Activated naive CD4-positive, alpha-beta T cell treated with anti-CD3 and anti-CD28 coated beads, Interleukin-2, amount 10 ng/mL, durations not matched to agents 7 days and 5 days (primary cell): ENCODE results near the gene PLXNC1.

Experiments
- CTCF ChIA-PET: fragments of 350-600 bp; sonication (Branson Sonifier 250); formaldehyde crosslinking; loops from one replicate; lab custom pipeline; 2021; ENCODE audit warnings: antibody characterized with exemption; lab: Charles Lee
- DNase-seq: peaks from one replicate; pipeline ENCODE4 v3.0.0-alpha.2; 2020
- H3K27ac Mint-ChIP-seq: one replicate; pipeline ENCODE4 v1.8.0; 2021; ENCODE audit warnings: mild to moderate bottlenecking, moderate library complexity, mixed read lengths
- H3K27me3 Mint-ChIP-seq: one replicate; pipeline ENCODE4 v1.8.0; 2021; ENCODE audit warnings: mild to moderate bottlenecking, mixed read lengths
- H3K36me3 Mint-ChIP-seq: one replicate; pipeline ENCODE4 v1.8.0; 2021; ENCODE audit warnings: mixed read lengths
- H3K4me1 Mint-ChIP-seq: one replicate; pipeline ENCODE4 v1.8.0; 2021; ENCODE audit warnings: mixed read lengths
- H3K4me3 Mint-ChIP-seq: one replicate; pipeline ENCODE4 v1.8.0; 2021; ENCODE audit warnings: mild to moderate bottlenecking, moderate library complexity, mixed read lengths
- H3K9me3 Mint-ChIP-seq: one replicate; pipeline ENCODE4 v1.8.0; 2021; ENCODE audit warnings: mixed read lengths

The PLXNC1 gene

DNA sequence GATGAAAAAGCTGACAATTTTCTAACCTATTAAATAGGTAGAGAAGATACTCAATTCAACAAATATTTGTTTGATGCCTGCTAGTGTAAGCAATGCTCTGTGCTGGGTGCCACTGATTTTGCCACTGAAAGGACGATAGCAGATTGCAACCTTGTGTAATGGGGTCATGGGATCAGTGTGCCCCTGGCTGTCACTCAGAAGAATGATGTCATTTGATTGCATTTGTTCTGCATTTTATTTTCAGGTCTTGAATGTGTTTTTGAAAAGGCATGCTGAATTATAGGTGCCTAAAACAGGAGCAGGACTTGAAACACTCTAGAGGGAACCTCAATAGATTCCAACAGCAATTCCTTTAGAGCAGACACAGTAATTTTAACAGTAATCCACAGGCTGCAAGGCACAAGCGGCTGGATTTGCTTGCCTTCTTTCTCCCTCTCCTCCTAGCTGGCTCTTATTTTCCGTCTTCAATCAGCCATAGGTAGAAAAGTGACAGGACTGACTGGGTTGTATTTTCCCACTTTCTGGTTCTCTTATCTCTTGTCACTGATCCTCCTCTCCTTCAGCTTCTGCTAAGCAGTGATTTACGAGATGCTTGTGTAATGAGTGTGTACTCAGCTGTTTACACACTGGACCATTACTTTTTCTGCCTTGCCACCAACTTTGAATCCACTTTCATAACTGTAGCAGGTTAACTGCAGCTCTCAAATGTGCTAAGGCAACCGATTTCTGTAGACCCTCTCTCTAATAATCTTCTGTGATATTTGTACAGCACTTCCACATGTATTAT, 4.1 kb downstream of the PLXNC1 start:
- H3K4me3 Mint-ChIP-seq = peak overlapping the region; percentile 3

DNA sequence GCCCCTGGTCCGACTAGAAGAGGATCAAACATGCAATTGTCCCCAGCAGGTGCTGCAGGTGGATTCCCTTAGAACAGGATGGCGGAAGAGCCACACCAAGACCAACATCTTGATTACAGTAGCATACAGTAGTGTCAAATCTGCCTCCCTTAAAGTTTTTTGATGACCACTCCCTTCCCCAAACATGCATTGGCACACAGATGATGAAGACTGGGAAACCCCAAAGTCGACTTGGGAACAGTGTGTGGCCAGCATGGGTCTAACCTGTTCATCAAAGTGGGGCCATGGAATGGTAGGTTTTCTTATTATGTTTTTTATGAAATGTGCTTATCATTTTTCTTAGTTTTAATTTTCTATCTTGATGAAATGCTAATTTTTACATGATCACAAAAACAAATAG, 8.8 kb downstream of the PLXNC1 start:
- no peak overlapping the region for H3K4me3 Mint-ChIP-seq
- CTCF ChIA-PET = interaction anchor here (1.2 kb wide), 1 partner anchor 105 kb away, joined by 3 read pairs; no protein-coding TSS in a partner anchor
- no peak for DNase-seq

More for the DNA sequence above, 4.1 kb downstream of the PLXNC1 start:
- peaks cover 15% of the 10 kb centered on the region for H3K27me3 Mint-ChIP-seq
- CTCF ChIA-PET = interaction anchor here (0.6 kb wide), 1 partner anchor 501 kb away, joined by 3 read pairs; no protein-coding TSS in a partner anchor
- DNase-seq = no peak
- H3K36me3 Mint-ChIP-seq = peaks cover 38% of the 10 kb centered on the region
- H3K9me3 Mint-ChIP-seq = no peaks in the 10 kb centered on the region
- H3K27ac Mint-ChIP-seq = no peak overlapping the region
- H3K4me1 Mint-ChIP-seq = peaks cover 46% of the 10 kb centered on the region

DNA sequence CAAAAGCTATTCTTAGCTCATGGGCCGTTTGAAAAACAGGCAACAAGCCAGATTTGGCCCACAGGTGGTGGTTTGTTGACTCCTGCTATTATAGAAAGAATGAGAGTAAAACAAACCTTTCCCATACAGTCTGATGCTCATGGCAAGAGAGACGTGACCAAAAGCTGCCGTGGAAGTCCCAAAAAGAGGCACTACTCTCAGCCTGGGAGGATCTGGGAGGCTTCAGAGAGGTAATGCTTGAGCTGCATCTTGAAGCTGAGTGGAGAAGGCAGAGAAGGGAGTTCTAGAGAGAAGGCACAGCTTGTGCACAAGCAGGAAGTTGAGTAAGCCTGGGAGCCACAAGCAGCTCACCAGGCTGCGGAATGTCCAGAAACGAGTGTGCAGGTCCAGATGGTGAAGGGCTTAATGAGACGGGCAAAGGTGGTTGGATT, 9.6 kb downstream of the PLXNC1 start:
- Mint-ChIP-seq H3K4me1 (peaks cover 27% of the 10 kb centered on the region), H3K27me3 (no peaks in the 10 kb centered on the region), H3K27ac (no peak overlapping the region), H3K9me3 (no peaks in the 10 kb centered on the region), H3K36me3 (peaks cover 48% of the 10 kb centered on the region), H3K4me3 (no peak overlapping the region)
- DNase-seq = no peak
- CTCF ChIA-PET = interaction anchor here (0.6 to 1.2 kb wide), 2 partner anchors 9 to 105 kb away, joined by 3 read pairs; partner anchors contain the start of gene PLXNC1

More for the DNA sequence above, 8.8 kb downstream of the PLXNC1 start:
- Mint-ChIP-seq H3K27ac (no peak overlapping the region), H3K36me3 (peaks cover 49% of the 10 kb centered on the region), H3K4me1 (peaks cover 35% of the 10 kb centered on the region), H3K27me3 (no peaks in the 10 kb centered on the region), H3K9me3 (no peaks in the 10 kb centered on the region)

DNA sequence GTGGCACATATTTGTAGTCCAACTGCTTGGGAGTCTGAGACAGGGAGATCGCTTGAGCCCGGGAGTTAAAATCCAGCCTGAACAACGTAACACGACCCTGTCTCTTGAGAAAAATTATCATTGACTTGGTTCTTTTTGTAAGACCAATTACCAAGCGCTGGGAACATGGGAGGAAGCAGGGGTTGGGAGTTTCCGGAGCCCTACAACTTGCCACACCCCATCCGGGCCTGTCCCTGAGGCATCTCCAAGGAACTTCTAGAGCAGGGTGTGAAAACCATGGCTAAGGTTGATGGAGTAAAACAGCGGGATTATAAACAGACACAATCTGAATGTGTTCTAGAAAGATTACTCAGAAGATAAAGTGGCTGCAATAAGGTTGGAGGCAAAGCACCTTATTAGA, 10.3 kb downstream of the PLXNC1 start:
- Mint-ChIP-seq H3K9me3 (no peaks in the 10 kb centered on the region), H3K4me1 (peaks cover 21% of the 10 kb centered on the region), H3K36me3 (peaks cover 44% of the 10 kb centered on the region), H3K27ac (no peak overlapping the region), H3K4me3 (no peak overlapping the region), H3K27me3 (no peaks in the 10 kb centered on the region)
- DNase-seq = no peak
- CTCF ChIA-PET = interaction anchor here (0.6 kb wide), 1 partner anchor 10 kb away, joined by 3 read pairs; the partner anchor contains the start of gene PLXNC1

DNA sequence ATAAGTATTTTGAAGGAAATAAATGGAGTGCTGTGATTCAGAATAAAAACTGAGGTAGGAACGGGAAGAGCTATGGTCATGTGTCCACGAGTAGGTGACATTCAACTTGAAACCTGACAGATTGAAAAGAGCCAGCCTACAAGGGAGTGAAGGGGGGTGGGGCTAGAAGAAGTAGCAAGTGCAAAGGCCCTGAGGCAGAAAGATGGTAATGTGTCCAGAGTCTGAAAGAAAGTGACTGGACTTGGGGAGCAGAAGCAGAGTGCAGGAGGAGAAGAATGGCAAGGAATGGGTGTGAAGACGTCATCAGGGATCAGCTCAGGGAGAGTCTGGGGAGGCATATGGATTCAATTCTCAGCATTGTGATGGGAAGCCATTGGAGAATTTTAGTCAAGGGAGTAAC, 13.7 kb downstream of the PLXNC1 start:
- Mint-ChIP-seq H3K27me3 (no peaks in the 10 kb centered on the region), H3K4me3 (no peak overlapping the region), H3K4me1 (peaks cover 22% of the 10 kb centered on the region), H3K36me3 (peaks cover 41% of the 10 kb centered on the region), H3K27ac (no peak overlapping the region), H3K9me3 (no peaks in the 10 kb centered on the region)
- CTCF ChIA-PET = no interaction called here
- no peak for DNase-seq

DNA sequence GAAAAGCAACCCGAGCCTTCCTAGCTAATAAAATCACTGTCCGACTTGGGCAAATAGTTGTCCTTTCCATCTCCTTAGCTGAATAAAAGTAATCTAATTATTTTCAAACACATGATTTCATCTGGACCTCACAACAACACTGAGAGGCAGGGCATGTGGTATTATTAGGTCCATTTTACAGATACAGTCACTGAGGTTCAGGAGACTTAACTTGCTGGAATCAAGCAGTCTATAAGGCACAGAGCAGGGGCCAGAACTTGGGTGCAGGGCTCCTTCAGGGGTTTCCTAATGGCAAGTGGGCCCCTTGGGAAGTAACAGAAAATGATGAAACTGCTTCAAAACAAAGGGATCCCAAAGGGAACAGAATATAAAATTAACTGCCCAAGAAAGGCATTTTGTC, 15.5 kb downstream of the PLXNC1 start:
- H3K27me3 Mint-ChIP-seq = no peaks in the 10 kb centered on the region

DNA sequence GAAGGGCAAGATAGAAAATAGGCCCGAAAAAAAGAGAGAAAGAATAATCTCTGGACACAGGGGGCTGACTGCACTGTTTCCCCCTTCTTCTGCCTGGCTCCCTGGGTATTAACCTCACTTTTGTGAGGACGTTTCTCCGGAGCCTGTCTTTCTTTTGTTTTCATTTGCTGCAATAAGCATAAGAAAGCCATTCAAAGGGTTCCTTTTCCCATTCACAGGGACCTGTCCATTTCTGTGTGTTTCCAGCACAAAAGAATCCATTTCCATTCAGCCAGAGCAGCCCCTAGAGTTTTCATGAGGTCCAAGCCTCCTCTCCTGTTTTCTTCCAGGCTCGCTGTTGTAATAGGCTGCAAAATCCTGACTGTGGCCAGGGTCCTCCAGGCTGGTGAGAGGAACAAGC, 16.8 kb downstream of the PLXNC1 start:
- Mint-ChIP-seq H3K4me1 (peaks cover 31% of the 10 kb centered on the region), H3K36me3 (peaks cover 38% of the 10 kb centered on the region), H3K4me3 (no peak overlapping the region), H3K27ac (no peak overlapping the region), H3K9me3 (no peaks in the 10 kb centered on the region), H3K27me3 (no peaks in the 10 kb centered on the region)
- CTCF ChIA-PET = no interaction called here
- DNase-seq = no peak

More for the DNA sequence above, 15.5 kb downstream of the PLXNC1 start:
- CTCF ChIA-PET = interaction anchor here (1.0 kb wide), 1 partner anchor 13 kb away, joined by 3 read pairs; no protein-coding TSS in a partner anchor
- no peak for DNase-seq
- Mint-ChIP-seq H3K27ac (peak overlapping the region; percentile 33), H3K4me1 (peaks cover 19% of the 10 kb centered on the region), H3K36me3 (peaks cover 36% of the 10 kb centered on the region), H3K4me3 (no peak overlapping the region), H3K9me3 (no peaks in the 10 kb centered on the region)

DNA sequence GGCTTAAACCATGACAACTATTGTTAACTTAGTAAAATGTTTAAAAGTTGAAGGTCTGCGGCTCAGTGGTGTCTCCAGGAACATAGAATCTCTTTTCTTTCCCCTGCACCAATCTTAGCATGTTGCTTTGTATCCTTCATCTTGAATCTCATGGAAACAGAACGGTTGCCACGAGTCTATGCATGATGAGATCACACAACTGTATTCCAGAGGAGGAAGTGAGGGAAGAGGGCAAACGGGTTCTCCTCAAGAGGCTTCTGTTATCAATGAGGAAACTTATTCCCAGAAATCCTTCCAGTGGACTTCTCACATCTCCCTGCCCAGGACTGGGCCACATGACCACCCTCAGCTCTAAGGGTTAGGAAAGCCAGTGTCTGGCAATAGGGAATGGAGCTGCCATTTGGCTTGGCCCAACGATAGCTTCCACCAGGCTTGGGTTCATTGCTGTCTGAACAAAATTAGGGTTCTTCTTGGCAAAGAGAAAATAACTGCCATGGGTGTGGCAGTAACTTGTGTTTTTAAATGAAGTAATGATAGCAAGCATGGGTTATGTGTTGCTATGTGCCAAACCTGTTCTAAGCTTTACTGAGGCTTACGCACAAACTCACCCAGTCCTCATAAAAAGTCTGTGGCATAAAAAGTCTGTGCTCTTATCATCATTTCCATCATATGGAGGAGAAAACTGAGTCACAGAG, 17.4 kb downstream of the PLXNC1 start:
- H3K27ac Mint-ChIP-seq = no peak overlapping the region
- no peak for DNase-seq
- no peak overlapping the region for H3K4me3 Mint-ChIP-seq
- H3K9me3 Mint-ChIP-seq = no peaks in the 10 kb centered on the region
- peaks cover 37% of the 10 kb centered on the region for H3K4me1 Mint-ChIP-seq
- peaks cover 44% of the 10 kb centered on the region for H3K36me3 Mint-ChIP-seq
- CTCF ChIA-PET = interaction anchor here (0.6 to 0.8 kb wide), 2 partner anchors 8 to 305 kb away, joined by 3 to 4 read pairs; no protein-coding TSS in a partner anchor
- H3K27me3 Mint-ChIP-seq = no peaks in the 10 kb centered on the region

DNA sequence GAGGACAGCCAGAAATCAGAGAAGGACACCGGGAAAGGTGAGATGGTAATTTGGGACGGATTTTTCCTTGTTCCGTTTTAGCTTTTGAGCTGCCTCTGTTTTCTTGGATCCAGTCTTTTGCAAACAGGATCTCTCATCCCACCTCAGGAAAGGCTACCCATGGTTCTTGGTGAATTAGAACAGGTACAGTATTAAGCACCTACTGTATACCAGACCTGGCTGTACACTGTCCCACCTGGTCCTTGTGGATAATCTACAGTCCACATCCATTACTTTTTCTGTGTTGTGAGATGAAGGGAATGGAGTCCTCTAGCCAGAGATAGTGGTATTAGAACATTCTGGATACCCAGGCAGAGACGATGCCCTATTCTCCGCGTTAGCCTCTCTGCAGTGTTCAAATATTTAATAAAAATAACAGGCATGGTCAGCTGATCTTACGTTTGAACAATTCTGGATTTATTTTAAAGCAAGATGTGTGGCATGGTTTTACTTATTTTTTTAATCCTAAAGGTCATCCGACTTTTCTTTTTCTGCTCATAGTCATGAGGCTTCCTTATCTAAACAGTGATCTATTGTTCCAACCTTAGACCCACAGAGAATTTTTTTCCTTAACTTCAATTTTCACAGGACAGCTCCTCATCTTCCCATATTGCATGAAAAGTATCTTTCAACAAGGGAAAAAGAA, 18.8 kb downstream of the PLXNC1 start:
- Mint-ChIP-seq H3K27ac (no peak overlapping the region), H3K36me3 (peaks cover 52% of the 10 kb centered on the region), H3K4me1 (peaks cover 47% of the 10 kb centered on the region)

DNA sequence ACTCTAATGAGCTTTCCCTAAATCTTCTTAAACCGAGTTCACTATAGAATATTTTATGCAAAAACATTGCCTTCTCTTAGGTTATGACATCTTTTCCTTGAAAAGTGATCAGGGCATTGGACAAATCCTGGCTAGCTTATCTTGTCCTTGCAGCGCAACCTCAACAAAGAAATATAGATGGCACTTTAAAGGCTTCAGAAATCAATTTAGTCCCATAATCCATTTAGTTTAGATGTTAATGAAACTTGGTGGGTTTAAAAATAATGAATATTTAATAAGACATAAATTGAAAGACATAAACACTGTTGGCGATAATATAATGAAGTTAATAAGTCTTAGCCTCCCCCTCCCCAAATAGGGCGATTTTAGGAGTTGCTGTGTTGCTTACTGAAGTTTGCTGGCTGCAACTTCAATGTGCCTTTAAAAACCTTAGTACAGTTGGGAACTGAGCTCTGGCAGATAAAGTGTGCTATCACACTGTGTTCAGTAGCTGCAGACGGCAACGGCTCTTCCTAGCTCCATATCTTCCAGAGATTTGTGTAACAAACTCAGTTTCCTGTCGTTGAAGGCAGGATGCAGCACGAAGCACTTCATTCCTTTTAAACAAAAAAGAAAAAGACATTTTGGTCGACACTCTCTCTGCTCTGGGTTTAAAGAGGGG, 19.5 kb downstream of the PLXNC1 start:
- Mint-ChIP-seq H3K27ac (no peak overlapping the region), H3K4me3 (no peak overlapping the region), H3K9me3 (no peaks in the 10 kb centered on the region), H3K4me1 (peaks cover 49% of the 10 kb centered on the region), H3K36me3 (peaks cover 49% of the 10 kb centered on the region), H3K27me3 (no peaks in the 10 kb centered on the region)
- CTCF ChIA-PET = no interaction called here
- DNase-seq = no peak

More for the DNA sequence above, 18.8 kb downstream of the PLXNC1 start:
- H3K27me3 Mint-ChIP-seq = no peaks in the 10 kb centered on the region
- H3K9me3 Mint-ChIP-seq = no peaks in the 10 kb centered on the region
- CTCF ChIA-PET = no interaction called here
- no peak overlapping the region for H3K4me3 Mint-ChIP-seq
- no peak for DNase-seq

DNA sequence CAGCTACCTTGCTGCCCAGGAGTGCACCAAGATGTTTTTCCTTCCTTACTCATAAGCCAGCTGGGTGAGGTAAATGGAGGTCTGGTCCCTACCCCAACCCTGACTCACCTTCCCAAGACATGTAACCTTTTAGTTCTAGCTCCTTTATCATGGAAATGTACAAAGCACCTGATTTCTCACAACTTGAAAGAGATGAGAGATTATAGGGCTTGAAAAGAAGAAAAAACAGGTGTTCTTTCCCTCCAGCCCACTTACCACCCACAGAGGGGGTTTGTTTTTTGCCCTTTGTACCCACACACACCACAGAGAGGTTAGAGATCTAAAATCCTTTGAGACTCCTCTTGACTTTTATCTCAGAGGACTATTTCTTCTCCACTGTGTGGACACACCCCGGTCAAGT, 21.1 kb downstream of the PLXNC1 start:
- peaks cover 44% of the 10 kb centered on the region for H3K36me3 Mint-ChIP-seq
- DNase-seq = no peak
- H3K9me3 Mint-ChIP-seq = no peaks in the 10 kb centered on the region
- H3K4me1 Mint-ChIP-seq = peaks cover 59% of the 10 kb centered on the region
- CTCF ChIA-PET = no interaction called here
- no peak overlapping the region for H3K4me3 Mint-ChIP-seq
- H3K27me3 Mint-ChIP-seq = no peaks in the 10 kb centered on the region
- H3K27ac Mint-ChIP-seq = peak overlapping the region; percentile 64

DNA sequence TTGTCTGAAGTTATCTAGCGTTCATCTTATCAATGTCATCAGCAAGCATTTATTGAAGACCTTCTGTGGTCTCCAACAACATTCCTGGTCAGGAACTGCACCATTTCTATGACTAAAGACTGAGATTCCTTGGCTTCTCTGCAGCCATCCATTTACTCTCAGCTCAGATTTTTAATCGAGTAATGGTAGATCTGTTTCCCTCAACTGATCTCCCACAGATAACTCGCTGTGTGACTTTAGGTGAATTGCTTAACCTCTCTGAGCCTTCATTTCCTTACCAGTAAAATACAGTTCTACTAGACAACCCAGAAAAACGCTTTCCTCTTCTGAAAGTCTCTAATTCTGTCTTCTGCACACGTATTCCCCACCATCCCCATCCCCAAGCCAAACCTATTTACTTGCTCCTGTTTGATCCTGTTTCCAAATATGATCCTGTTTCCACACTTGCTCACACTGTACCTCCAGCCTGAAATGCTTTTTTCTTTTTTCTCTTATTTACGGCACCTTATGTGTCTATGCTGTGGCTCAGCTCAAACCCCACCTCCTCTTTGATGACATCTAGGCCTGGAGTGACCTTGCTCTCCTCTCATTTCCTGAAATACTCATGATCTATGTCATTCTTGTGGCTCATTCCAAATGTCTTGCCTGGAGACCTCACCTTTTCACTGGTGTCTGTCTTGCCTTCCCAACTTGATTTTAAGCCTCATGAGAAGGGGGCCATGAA, 21.8 kb downstream of the PLXNC1 start:
- Mint-ChIP-seq H3K9me3 (no peaks in the 10 kb centered on the region), H3K27ac (no peak overlapping the region), H3K4me1 (peaks cover 62% of the 10 kb centered on the region), H3K36me3 (peaks cover 44% of the 10 kb centered on the region), H3K27me3 (no peaks in the 10 kb centered on the region), H3K4me3 (no peak overlapping the region)
- no peak for DNase-seq
- CTCF ChIA-PET = no interaction called here
